HEK293 (cell line): ENCODE data around the gene CYP2S1.

Experiments used
- ZBTB48 ChIP-seq: fragments of 450-650 bp; formaldehyde crosslinking; IDR thresholded peaks from 2 replicates; pipeline ENCODE4 v1.5.1; 2016; ENCODE audit warnings: missing biosample characterization, missing genetic modification characterization
- ZNF350 ChIP-seq: fragments of 450-650 bp; formaldehyde crosslinking; IDR thresholded peaks from 2 replicates; pipeline ENCODE4 v1.5.0; 2017; ENCODE audit warnings: missing biosample characterization, mild to moderate bottlenecking, missing genetic modification characterization
- ZNF558 ChIP-seq: fragments of 450-650 bp; formaldehyde crosslinking; IDR thresholded peaks from 2 replicates; pipeline ENCODE4 v1.5.1; 2016; ENCODE audit warnings: missing biosample characterization, missing genetic modification characterization
- ZNF561 ChIP-seq: fragments of 450-650 bp; IDR thresholded peaks from 2 replicates; pipeline ENCODE4 v1.5.1; 2018; ENCODE audit warnings: missing biosample characterization, missing genetic modification characterization, borderline replicate concordance
- ZXDB ChIP-seq: fragments of 450-650 bp; formaldehyde crosslinking; IDR thresholded peaks from 2 replicates; pipeline ENCODE4 v1.5.1; 2016; ENCODE audit warnings: missing biosample characterization, missing genetic modification characterization
- TF ChIP-seq, protein P1 (sequence below): fragments of 450-650 bp; formaldehyde crosslinking; IDR thresholded peaks from 2 replicates; pipeline ENCODE4 v1.5.1; 2016; ENCODE audit warnings: missing biosample characterization, missing genetic modification characterization
- TF ChIP-seq, protein P2 (sequence below): fragments of 450-650 bp; formaldehyde crosslinking; IDR thresholded peaks from 2 replicates; pipeline ENCODE4 v1.5.1; 2016; ENCODE audit warnings: missing biosample characterization, missing genetic modification characterization
- TF ChIP-seq, protein P3 (sequence below): fragments of 450-650 bp; formaldehyde crosslinking; IDR thresholded peaks from 2 replicates; pipeline ENCODE4 v1.5.1; 2016; ENCODE audit warnings: missing biosample characterization, missing genetic modification characterization

DNA sequence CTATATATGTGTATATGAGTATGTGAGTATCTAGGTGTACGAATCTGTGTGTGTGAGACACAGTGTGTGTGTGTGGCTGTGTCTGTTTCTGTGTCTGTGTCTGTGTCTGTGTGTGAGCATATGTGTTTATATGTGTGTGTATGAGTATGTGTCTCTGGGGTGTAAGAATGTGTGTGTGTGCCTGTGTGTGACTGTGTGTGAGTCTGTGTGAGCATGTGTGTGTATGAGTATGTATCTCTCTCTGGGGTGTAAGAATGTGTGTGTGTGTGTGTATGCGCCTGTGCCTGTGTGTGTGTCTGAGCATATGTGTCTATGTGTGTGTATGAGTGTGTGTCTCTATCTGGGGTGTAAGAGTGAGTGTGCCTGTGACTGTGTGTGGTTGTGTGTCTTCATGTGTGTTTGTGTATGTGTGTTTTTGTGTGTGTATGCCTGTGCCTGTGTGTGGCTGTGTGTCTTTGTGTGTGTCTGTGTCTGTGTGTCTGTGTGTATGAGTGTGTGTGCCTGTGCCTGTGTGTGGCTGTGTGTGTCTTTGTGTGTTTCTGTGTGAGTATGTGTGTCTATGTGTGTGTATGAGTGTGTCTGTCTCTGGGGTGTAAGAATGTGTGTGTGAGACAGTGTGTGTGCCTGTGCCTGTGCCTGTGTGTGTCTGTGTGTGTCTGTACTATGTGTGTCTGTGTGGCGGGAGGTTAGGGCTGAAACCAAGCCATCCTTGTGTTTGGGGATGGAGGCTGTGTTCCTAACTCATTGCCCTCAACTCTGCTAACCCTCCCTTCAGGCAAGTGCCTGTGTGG, 37.2 kb downstream of the CYP2S1 start:
- TF ChIP-seq, protein P1, sequence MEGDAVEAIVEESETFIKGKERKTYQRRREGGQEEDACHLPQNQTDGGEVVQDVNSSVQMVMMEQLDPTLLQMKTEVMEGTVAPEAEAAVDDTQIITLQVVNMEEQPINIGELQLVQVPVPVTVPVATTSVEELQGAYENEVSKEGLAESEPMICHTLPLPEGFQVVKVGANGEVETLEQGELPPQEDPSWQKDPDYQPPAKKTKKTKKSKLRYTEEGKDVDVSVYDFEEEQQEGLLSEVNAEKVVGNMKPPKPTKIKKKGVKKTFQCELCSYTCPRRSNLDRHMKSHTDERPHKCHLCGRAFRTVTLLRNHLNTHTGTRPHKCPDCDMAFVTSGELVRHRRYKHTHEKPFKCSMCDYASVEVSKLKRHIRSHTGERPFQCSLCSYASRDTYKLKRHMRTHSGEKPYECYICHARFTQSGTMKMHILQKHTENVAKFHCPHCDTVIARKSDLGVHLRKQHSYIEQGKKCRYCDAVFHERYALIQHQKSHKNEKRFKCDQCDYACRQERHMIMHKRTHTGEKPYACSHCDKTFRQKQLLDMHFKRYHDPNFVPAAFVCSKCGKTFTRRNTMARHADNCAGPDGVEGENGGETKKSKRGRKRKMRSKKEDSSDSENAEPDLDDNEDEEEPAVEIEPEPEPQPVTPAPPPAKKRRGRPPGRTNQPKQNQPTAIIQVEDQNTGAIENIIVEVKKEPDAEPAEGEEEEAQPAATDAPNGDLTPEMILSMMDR (tag by site-specific recombination), result no peak
- TF ChIP-seq ZNF350 (tag by site-specific recombination), result no peak
- peak; percentile 45 for TF ChIP-seq ZBTB48 (tag by site-specific recombination)
- TF ChIP-seq, protein P2, sequence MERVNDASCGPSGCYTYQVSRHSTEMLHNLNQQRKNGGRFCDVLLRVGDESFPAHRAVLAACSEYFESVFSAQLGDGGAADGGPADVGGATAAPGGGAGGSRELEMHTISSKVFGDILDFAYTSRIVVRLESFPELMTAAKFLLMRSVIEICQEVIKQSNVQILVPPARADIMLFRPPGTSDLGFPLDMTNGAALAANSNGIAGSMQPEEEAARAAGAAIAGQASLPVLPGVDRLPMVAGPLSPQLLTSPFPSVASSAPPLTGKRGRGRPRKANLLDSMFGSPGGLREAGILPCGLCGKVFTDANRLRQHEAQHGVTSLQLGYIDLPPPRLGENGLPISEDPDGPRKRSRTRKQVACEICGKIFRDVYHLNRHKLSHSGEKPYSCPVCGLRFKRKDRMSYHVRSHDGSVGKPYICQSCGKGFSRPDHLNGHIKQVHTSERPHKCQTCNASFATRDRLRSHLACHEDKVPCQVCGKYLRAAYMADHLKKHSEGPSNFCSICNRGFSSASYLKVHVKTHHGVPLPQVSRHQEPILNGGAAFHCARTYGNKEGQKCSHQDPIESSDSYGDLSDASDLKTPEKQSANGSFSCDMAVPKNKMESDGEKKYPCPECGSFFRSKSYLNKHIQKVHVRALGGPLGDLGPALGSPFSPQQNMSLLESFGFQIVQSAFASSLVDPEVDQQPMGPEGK (tag by site-specific recombination), result no peak
- no peak for TF ChIP-seq ZNF558 (tag by site-specific recombination)
- TF ChIP-seq, protein P3, sequence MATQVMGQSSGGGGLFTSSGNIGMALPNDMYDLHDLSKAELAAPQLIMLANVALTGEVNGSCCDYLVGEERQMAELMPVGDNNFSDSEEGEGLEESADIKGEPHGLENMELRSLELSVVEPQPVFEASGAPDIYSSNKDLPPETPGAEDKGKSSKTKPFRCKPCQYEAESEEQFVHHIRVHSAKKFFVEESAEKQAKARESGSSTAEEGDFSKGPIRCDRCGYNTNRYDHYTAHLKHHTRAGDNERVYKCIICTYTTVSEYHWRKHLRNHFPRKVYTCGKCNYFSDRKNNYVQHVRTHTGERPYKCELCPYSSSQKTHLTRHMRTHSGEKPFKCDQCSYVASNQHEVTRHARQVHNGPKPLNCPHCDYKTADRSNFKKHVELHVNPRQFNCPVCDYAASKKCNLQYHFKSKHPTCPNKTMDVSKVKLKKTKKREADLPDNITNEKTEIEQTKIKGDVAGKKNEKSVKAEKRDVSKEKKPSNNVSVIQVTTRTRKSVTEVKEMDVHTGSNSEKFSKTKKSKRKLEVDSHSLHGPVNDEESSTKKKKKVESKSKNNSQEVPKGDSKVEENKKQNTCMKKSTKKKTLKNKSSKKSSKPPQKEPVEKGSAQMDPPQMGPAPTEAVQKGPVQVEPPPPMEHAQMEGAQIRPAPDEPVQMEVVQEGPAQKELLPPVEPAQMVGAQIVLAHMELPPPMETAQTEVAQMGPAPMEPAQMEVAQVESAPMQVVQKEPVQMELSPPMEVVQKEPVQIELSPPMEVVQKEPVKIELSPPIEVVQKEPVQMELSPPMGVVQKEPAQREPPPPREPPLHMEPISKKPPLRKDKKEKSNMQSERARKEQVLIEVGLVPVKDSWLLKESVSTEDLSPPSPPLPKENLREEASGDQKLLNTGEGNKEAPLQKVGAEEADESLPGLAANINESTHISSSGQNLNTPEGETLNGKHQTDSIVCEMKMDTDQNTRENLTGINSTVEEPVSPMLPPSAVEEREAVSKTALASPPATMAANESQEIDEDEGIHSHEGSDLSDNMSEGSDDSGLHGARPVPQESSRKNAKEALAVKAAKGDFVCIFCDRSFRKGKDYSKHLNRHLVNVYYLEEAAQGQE (tag by site-specific recombination), result no peak
- TF ChIP-seq ZXDB (tag by site-specific recombination), result no peak
- TF ChIP-seq ZNF561 (tag by site-specific recombination), result no peak
